HFF-Myc (cell line): ENCODE results near the gene VPS9D1.
A peak's percentile ranks its signal among the peaks of the same experiment; 100 is the strongest.
"Not testable (repeated sequence)": the region's sequence is repeated elsewhere in the genome, so short reads cannot be mapped to it uniquely, and the experiment has no call there.

ENCODE experiments used
- DNase-seq: peaks from one replicate; pipeline ENCODE4 v3.0.0-alpha.2; 2011; ENCODE audit warnings: low read depth; ENCODE audit errors: extremely low read depth
- H3K4me3 ChIP-seq: replicated peaks from 2 replicates; pipeline ENCODE4 v1.5.1; 2011; ENCODE audit warnings: low read depth, mild to moderate bottlenecking, control low read depth, low read length
- CTCF ChIP-seq: IDR thresholded peaks from 2 replicates; pipeline ENCODE4 v1.5.1; 2012; ENCODE audit warnings: mild to moderate bottlenecking, low read depth, low read length, control low read depth; ENCODE audit errors: missing control alignments

The VPS9D1 gene

GRCh38 chr16:89670496-89671431 is 49.9 kb downstream of the VPS9D1 start:
- TF ChIP-seq CTCF = no peak
- H3K4me3 ChIP-seq = no peak overlapping the region
- DNase-seq = no peak

GRCh38 chr16:89669755-89670154 is 50.9 kb downstream of the VPS9D1 start:
- H3K4me3 ChIP-seq = no peak overlapping the region
- TF ChIP-seq CTCF = no peak
- no peak for DNase-seq

GRCh38 chr16:89668790-89669158 is 51.9 kb downstream of the VPS9D1 start:
- H3K4me3 ChIP-seq = no peak overlapping the region
- TF ChIP-seq CTCF = no peak
- no peak for DNase-seq

- H3K4me3 ChIP-seq = no peak overlapping the region
- TF ChIP-seq CTCF = no peak
- no peak for DNase-seq
Measured at GRCh38 chr16:89667633-89668032, 53.1 kb downstream of the VPS9D1 start.

- H3K4me3 ChIP-seq, DNase-seq: not testable (repeated sequence)
- peak; percentile 45 for TF ChIP-seq CTCF
Measured at GRCh38 chr16:89667000-89667399, 53.7 kb downstream of the VPS9D1 start.

GRCh38 chr16:89664238-89664637 is 56.5 kb downstream of the VPS9D1 start:
- DNase-seq, H3K4me3 ChIP-seq: not testable (repeated sequence)

GRCh38 chr16:89661215-89661614 is 59.5 kb downstream of the VPS9D1 start:
- no peak for DNase-seq
- no peak for TF ChIP-seq CTCF
- no peak overlapping the region for H3K4me3 ChIP-seq
